IMR-90 (cell line): Measurements from ENCODE around the gene TREM2. TPM values are rescaled to one million over a fixed set of nuclear protein-coding genes. Genes with fewer than 3 reads are reported as not detected.

Experiments
- ATAC-seq: fragments of 200-7000 bp; cut with Tn5 transposase; 2 replicates; pipeline ENCODE4 v1.9.1; 2020; ENCODE audit warnings: low read depth, mild to moderate bottlenecking, moderate library complexity
- BruUV-seq: library from RNA; stranded (reverse); fragments of 400-500 nt; replicated peaks from 2 replicates; lab custom pipeline; 2021; lab: Mats Ljungman, UMichigan
- CTCF ChIA-PET: fragments of 300-600 bp; formaldehyde crosslinking; extraction: SDS; loops from one replicate; lab custom pipeline; 2021; ENCODE audit warnings: antibody characterized with exemption; lab: Yijun Ruan, JAX
- POLR2A ChIA-PET: fragments of 300-600 bp; sonication (Branson Sonifier 250); formaldehyde crosslinking; loops from one replicate; lab custom pipeline; 2022; ENCODE audit warnings: antibody characterized with exemption; ENCODE audit not compliant: unreplicated experiment; lab: Charles Lee
- DNase-seq: peaks from one replicate; pipeline ENCODE4 v3.0.0; 2013
- H2AFZ ChIP-seq: replicated peaks from 2 replicates; pipeline ENCODE3; 2013; ENCODE audit warnings: low read length, mild to moderate bottlenecking; ENCODE audit not compliant: poor library complexity
- H2AK5ac ChIP-seq: 2 replicates; pipeline ENCODE4 v1.6.1; 2013; ENCODE audit warnings: low read depth, low read length, inconsistent platforms
- H2AK9ac ChIP-seq: replicated peaks from 2 replicates; pipeline ENCODE3; 2013; ENCODE audit warnings: mild to moderate bottlenecking, low read depth, low read length, moderate library complexity; ENCODE audit not compliant: poor library complexity
- H2BK120ac ChIP-seq: 2 replicates; pipeline ENCODE4 v1.6.1; 2013; ENCODE audit warnings: low read depth, low read length, inconsistent platforms
- H2BK15ac ChIP-seq: 3 replicates; pipeline ENCODE4 v1.6.1; 2013; ENCODE audit warnings: low read depth, low read length, inconsistent platforms
- H2BK20ac ChIP-seq: 2 replicates; pipeline ENCODE4 v1.6.1; 2013; ENCODE audit warnings: low read depth, mild to moderate bottlenecking, inconsistent platforms, low read length, moderate library complexity
- H2BK5ac ChIP-seq: 2 replicates; pipeline ENCODE4 v1.6.1; 2013; ENCODE audit warnings: mild to moderate bottlenecking, low read depth, low read length, inconsistent platforms; ENCODE audit not compliant: poor library complexity, severe bottlenecking
- H3K14ac ChIP-seq: replicated peaks from 2 replicates; pipeline ENCODE4 v1.6.1; 2013; ENCODE audit warnings: low read depth, low read length, inconsistent platforms
- H3K18ac ChIP-seq: 2 replicates; pipeline ENCODE4 v1.6.1; 2013; ENCODE audit warnings: low read depth, low read length, control low read depth
- H3K23ac ChIP-seq: 2 replicates; pipeline ENCODE4 v1.6.1; 2013; ENCODE audit warnings: low read depth, low read length, inconsistent platforms
- H3K27ac ChIP-seq: 2 replicates; pipeline ENCODE4 v1.5.1; 2013; ENCODE audit warnings: mild to moderate bottlenecking, control low read depth, low read length; ENCODE audit not compliant: insufficient read depth
- H3K27me3 ChIP-seq: 2 replicates; pipeline ENCODE4 v1.6.1; 2013; ENCODE audit warnings: low read length; ENCODE audit not compliant: control insufficient read depth, insufficient read depth
- H3K36me3 ChIP-seq: 2 replicates; pipeline ENCODE4 v1.6.1; 2013; ENCODE audit warnings: low read length, mixed read lengths; ENCODE audit not compliant: control insufficient read depth, insufficient read depth
- H3K4ac ChIP-seq: 2 replicates; pipeline ENCODE4 v1.6.1; 2013; ENCODE audit warnings: low read depth, low read length, inconsistent platforms
- H3K4me1 ChIP-seq: 2 replicates; pipeline ENCODE4 v1.6.1; 2013; ENCODE audit warnings: low read length, mixed read lengths; ENCODE audit not compliant: control insufficient read depth, insufficient read depth
- H3K4me2 ChIP-seq: 2 replicates; pipeline ENCODE4 v1.6.1; 2013; ENCODE audit warnings: low read depth, mild to moderate bottlenecking, control low read depth, low read length, moderate library complexity
- H3K4me3 ChIP-seq: 2 replicates; pipeline ENCODE4 v1.5.1; 2013; ENCODE audit warnings: low read depth, mild to moderate bottlenecking, control low read depth, low read length, moderate library complexity; ENCODE audit not compliant: insufficient read depth
- H3K56ac ChIP-seq: 2 replicates; pipeline ENCODE4 v1.6.1; 2013; ENCODE audit warnings: low read length, inconsistent platforms; ENCODE audit not compliant: insufficient read depth; ENCODE audit errors: extremely low read depth
- H3K79me1 ChIP-seq, 2 experiments: 2 replicates each; pipeline ENCODE4 v1.6.1; 2013; ENCODE audit warnings: low read length in 2 of 2, inconsistent platforms in 1 of 2, low read depth in 1 of 2
- H3K9ac ChIP-seq: 2 replicates; pipeline ENCODE4 v1.6.1; 2013; ENCODE audit warnings: low read depth, low read length, control low read depth
- H3K9me1 ChIP-seq: 2 replicates; pipeline ENCODE4 v1.6.1; 2013; ENCODE audit warnings: low read length, inconsistent platforms; ENCODE audit not compliant: insufficient read depth
- H3K9me3 ChIP-seq: 2 replicates; pipeline ENCODE4 v1.6.1; 2013; ENCODE audit warnings: low read length; ENCODE audit not compliant: control insufficient read depth, insufficient read depth
- H4K20me1 ChIP-seq: 2 replicates; pipeline ENCODE4 v1.6.1; 2013; ENCODE audit warnings: low read length, inconsistent platforms; ENCODE audit not compliant: insufficient read depth
- H4K5ac ChIP-seq: 2 replicates; pipeline ENCODE4 v1.6.1; 2013; ENCODE audit warnings: mild to moderate bottlenecking, low read depth, low read length, control low read depth
- H4K8ac ChIP-seq, 2 experiments: 2 replicates each; pipeline ENCODE4 v1.6.1; 2013; ENCODE audit warnings: low read depth in 2 of 2, low read length in 2 of 2, control low read depth in 1 of 2, inconsistent platforms in 1 of 2
- H4K91ac ChIP-seq: 2 replicates; pipeline ENCODE4 v1.6.1; 2013; ENCODE audit warnings: low read depth, low read length, inconsistent platforms; ENCODE audit not compliant: insufficient read depth
- ELK1 ChIP-seq: fragments of 150-350 bp; IDR thresholded peaks from 2 replicates; pipeline ENCODE4 v1.6.1; 2016; ENCODE audit warnings: low read depth, mild to moderate bottlenecking, low read length, moderate library complexity, borderline replicate concordance
- MXI1 ChIP-seq: IDR thresholded peaks from 2 replicates; pipeline ENCODE4 v1.6.1; 2012; ENCODE audit warnings: low read depth, mild to moderate bottlenecking, low read length, moderate library complexity, borderline replicate concordance
- WGBS, 2 experiments: methylation state at CpG; one replicate each; pipeline versions ENCODE4 v1.1.5 to v1.1.7; 2013; ENCODE audit warnings: missing lambda C conversion rate in 2 of 2; ENCODE audit not compliant: insufficient read length in 1 of 2; ENCODE audit errors: extremely low coverage in 2 of 2; 5-methylcytosine and 5-hydroxymethylcytosine counted together
- dilution Hi-C: fragments of 300-500 bp; cut with HindIII; formaldehyde crosslinking; loops from one replicate; pipeline ENCODE4 v1.14.3; 2018; ENCODE audit warnings: low sequenced_read_pairs; ENCODE audit not compliant: unreplicated experiment
- in situ Hi-C: fragments of 300-500 bp; cut with MboI; formaldehyde crosslinking; loops from 3 replicates; pipeline ENCODE4 v1.14.3; 2019; ENCODE audit warnings: low sequenced_read_pairs, inconsistent platforms, mixed read lengths
- intact Hi-C: fragments of 100-400 bp; cut with micrococcal nuclease; formaldehyde crosslinking; loops from 2 replicates; pipeline ENCODE4 v1.10.0; 2022
- polyA plus RNA-seq, 3 experiments: library from polyadenylated mRNA; depleted of rRNA; stranded (reverse); fragments of >200 nt; gene quantifications; 2 replicates each; pipeline ENCODE4 v1.2.3, GENCODE V29; 2012; ENCODE audit warnings: low replicate concordance in 1 of 3
- total RNA-seq: library from RNA; depleted of rRNA; stranded (reverse); fragments of >200 nt; gene quantifications from 2 replicates; pipeline ENCODE4 v1.2.3, GENCODE V29; 2012

The TREM2 gene
- total and polyA plus RNA-seq, 2 of the 4 experiments (the other 2 are of a cell fraction): not detected

GRCh38 chr6:41156001-41156400, 6.9 kb downstream of the TREM2 start:
- Histone ChIP-seq H2BK15ac (no peak overlapping the region), H3K4ac (no peak overlapping the region), H3K27me3 (no peaks in the 10 kb centered on the region; the same call in 1 of the 2 replicates), H2BK120ac (no peak overlapping the region), H4K8ac (no peak overlapping the region), H3K23ac (no peak overlapping the region), H2AFZ (no peak overlapping the region), H3K27ac (no peak overlapping the region), H2BK5ac (no peak overlapping the region), H4K5ac (no peak overlapping the region), H3K9me1 (no peaks in the 10 kb centered on the region), H3K14ac (no peak overlapping the region), H3K4me2 (no peak overlapping the region), H3K9me3 (no peaks in the 10 kb centered on the region), H4K91ac (no peak overlapping the region), H3K4me1 (peaks cover 6% of the 10 kb centered on the region; the same call in 1 of the 2 replicates), H2AK9ac (no peak overlapping the region), H3K36me3 (no peaks in the 10 kb centered on the region), H3K79me1 (no peaks in the 10 kb centered on the region), H3K9ac (no peak overlapping the region), H3K56ac (no peak overlapping the region), H4K20me1 (no peaks in the 10 kb centered on the region), H3K18ac (no peak overlapping the region), H2AK5ac (no peak overlapping the region), H3K4me3 (no peak overlapping the region), H2BK20ac (no peak overlapping the region)
- no TSS peak for BruUV-seq
- CTCF ChIA-PET: interaction anchor here (0.6 kb wide), 1 partner anchor 223 kb away, joined by 3 read pairs; no protein-coding TSS in a partner anchor
- in situ Hi-C loops (no loop called here), dilution Hi-C loops (no loop called here), intact Hi-C loops (no loop called here)
- ATAC-seq: no peak
- POLR2A ChIA-PET: no interaction called here
- DNase-seq: no peak
- WGBS, 2 experiments: no CpG with 5 or more reads among the region's 4 CpGs
- no peak for TF ChIP-seq ELK1
- no peak for TF ChIP-seq MXI1
